Psoas muscle (tissue), 8 donors: ENCODE results near the gene PSMA2. TPM values are rescaled to one million over a fixed set of nuclear protein-coding genes. Genes with fewer than 3 reads are reported as not detected.
A peak's percentile ranks its signal among the peaks of the same experiment; 100 is the strongest.

ENCODE experiments used
- ATAC-seq, 4 donors: fragments of 200-7000 bp; cut with Tn5 transposase; one replicate each; pipeline ENCODE4 v1.9.1; 2020; ENCODE audit warnings: moderate library complexity in 3 of 4, mild to moderate bottlenecking in 2 of 4
- DNase-seq, 2 donors: peaks; one replicate each; pipeline ENCODE4 v3.0.0-alpha.2; 2020
- H3K27ac ChIP-seq: fragments of 200-600 bp; one replicate; pipeline ENCODE4 v1.8.0; 2022
- H3K27me3 ChIP-seq, 3 donors: fragments of 200-600 bp in 1 of 3; one replicate each; pipeline versions ENCODE4 v1.6.1 to v1.8.0; 2013 to 2022; ENCODE audit warnings: low read length in 2 of 3, mild to moderate bottlenecking in 2 of 3, moderate library complexity in 1 of 3; ENCODE audit not compliant: insufficient read depth in 3 of 3
- H3K36me3 ChIP-seq, 2 donors: fragments of 200-600 bp in 1 of 2; one replicate each; pipeline versions ENCODE4 v1.6.1 to v1.8.0; 2013 to 2022; ENCODE audit warnings: low read depth in 1 of 2, mild to moderate bottlenecking in 1 of 2, moderate library complexity in 1 of 2; ENCODE audit not compliant: insufficient read depth in 1 of 2
- H3K4me1 ChIP-seq: fragments of 200-600 bp; one replicate; pipeline ENCODE4 v1.8.0; 2022
- H3K4me3 ChIP-seq: fragments of 200-600 bp; one replicate; pipeline ENCODE4 v1.8.0; 2022; ENCODE audit warnings: mild to moderate bottlenecking
- H3K9me3 ChIP-seq: fragments of 200-600 bp; one replicate; pipeline ENCODE4 v1.8.0; 2022
- CTCF ChIP-seq: fragments of 200-600 bp; IDR thresholded peaks from one replicate; pipeline ENCODE4 v1.8.0; 2022; ENCODE audit warnings: antibody characterized with exemption
- WGBS, 3 donors: extraction: QIAGEN DNeasy Blood & Tissue Kit; methylation state at CpG; one replicate each; pipeline versions ENCODE4 v1.1.6 to v1.1.7; 2013; 5-methylcytosine and 5-hydroxymethylcytosine counted together
- intact Hi-C, 2 donors: fragments of 100-400 bp; cut with DNase I; formaldehyde crosslinking; loops; one replicate each; pipeline versions ENCODE4 v1.11.0 to v1.14.2; 2022
- polyA plus RNA-seq, 3 donors: library from polyadenylated mRNA; stranded (reverse); fragments of 200-250 nt; gene quantifications; one replicate each; pipeline ENCODE4 v1.2.3, GENCODE V29; 2013
- total RNA-seq, 4 donors: library from RNA; stranded (reverse); fragmentation: NEBNext Ultra II Directional in 2 of 4; extraction: Animal tissue kit (Norgen Biotek cat#: 25700) in 2 of 4; gene quantifications; one replicate each; pipeline versions ENCODE4 v1.2.1 to v1.2.4, GENCODE V29; 2021 to 2023
- donor health status: healthy with polysubstance abuse.
- donor health status: DM: no; HTN: no; CAD: no; lungs with moderate emphysema.
- donor health status: Bipolar disorder and iron deficiency.
- donor health status: healthy.
- donor health status: DM: yes; HTN: yes; CAD: no.
- donor health status: DM: no; HTN: no; CAD: no.
- donor health status: DM: no; HTN: no; CAD: no.
- donor health status: DM: yes; HTN: yes; CAD: no.

The PSMA2 gene
- total and polyA plus RNA-seq, 7 donors: 57.4 to 334 (median 145) TPM

GRCh38 chr7:42947521-42947920, 15.5 kb upstream of the PSMA2 start:
- 55 to 69% (median 65%) methylated on average over 2 of the region's 2 CpGs for WGBS, 3 donors
- ATAC-seq: no peak

GRCh38 chr7:42946627-42946950, 14.6 kb upstream of the PSMA2 start:
- Histone ChIP-seq H3K36me3 (no peaks in the 10 kb centered on the region), H3K27ac (no peak overlapping the region), H3K4me1 (no peaks in the 10 kb centered on the region), H3K4me3 (no peak overlapping the region), H3K9me3 (no peaks in the 10 kb centered on the region), H3K27me3 (no peaks in the 10 kb centered on the region)
- WGBS, 3 donors: 95 to 97% (median 97%) methylated on average over 2 of the region's 2 CpGs
- no peak for DNase-seq
- TF ChIP-seq CTCF: no peak
- intact Hi-C loops: loop anchor here in 1 of 2 donors (10.0 kb wide), 2 partner anchors 508 to 888 kb away; no protein-coding TSS in a partner anchor
- no peak for ATAC-seq

More at GRCh38 chr7:42947521-42947920, 15.5 kb upstream of the PSMA2 start:
- no peak overlapping the region for H3K27ac ChIP-seq
- no peak for DNase-seq
- no peak for TF ChIP-seq CTCF
- no peaks in the 10 kb centered on the region for H3K27me3 ChIP-seq
- no peak overlapping the region for H3K4me3 ChIP-seq
- intact Hi-C loops: loop anchor here in 1 of 2 donors (10.0 kb wide), 2 partner anchors 507 to 887 kb away; no protein-coding TSS in a partner anchor
- no peaks in the 10 kb centered on the region for H3K9me3 ChIP-seq
- H3K36me3 ChIP-seq: no peaks in the 10 kb centered on the region
- no peaks in the 10 kb centered on the region for H3K4me1 ChIP-seq

GRCh38 chr7:42945821-42946626, 14.1 kb upstream of the PSMA2 start:
- H3K4me1 ChIP-seq: no peaks in the 10 kb centered on the region
- 20 to 26% (median 23%) methylated on average over 4 of the region's 4 CpGs for WGBS, 3 donors
- intact Hi-C loops: loop anchor here in 1 of 2 donors (10.0 kb wide), 2 partner anchors 509 to 889 kb away; no protein-coding TSS in a partner anchor
- no peak for DNase-seq
- no peaks in the 10 kb centered on the region for H3K36me3 ChIP-seq
- no peak overlapping the region for H3K27ac ChIP-seq
- no peaks in the 10 kb centered on the region for H3K27me3 ChIP-seq
- no peaks in the 10 kb centered on the region for H3K9me3 ChIP-seq
- TF ChIP-seq CTCF: no peak
- no peak overlapping the region for H3K4me3 ChIP-seq
- ATAC-seq: no peak

- no peaks in the 10 kb centered on the region for H3K9me3 ChIP-seq
- H3K4me3 ChIP-seq: no peak overlapping the region
- no peaks in the 10 kb centered on the region for H3K4me1 ChIP-seq
- H3K27me3 ChIP-seq: no peaks in the 10 kb centered on the region
- TF ChIP-seq CTCF: peak; percentile 78
- peaks cover 4 to 45% of the 10 kb centered on the region in 2 donors for H3K36me3 ChIP-seq
- 54 to 59% (median 55%) methylated on average over 13 of the region's 13 CpGs for WGBS, 3 donors
- DNase-seq (peak; percentile 74 to 79), ATAC-seq (peak; percentile 51 to 81 (median 60))
- H3K27ac ChIP-seq: no peak overlapping the region
- intact Hi-C loops: loop anchor here (2.0 to 10.0 kb wide), 5 partner anchors 320 to 894 kb away; no protein-coding TSS in a partner anchor
These were observed 9.2 kb upstream of the PSMA2 start for GRCh38 chr7:42940985-42941847.
